ENCODE measurements around the gene ZNF844. TPM values are rescaled to one million over a fixed set of nuclear protein-coding genes. Genes with fewer than 3 reads are reported as not detected.

The ZNF844 gene
- total RNA-seq, 2 donors from 2014 or later, result 4.3 to 6.0 TPM

DNA sequence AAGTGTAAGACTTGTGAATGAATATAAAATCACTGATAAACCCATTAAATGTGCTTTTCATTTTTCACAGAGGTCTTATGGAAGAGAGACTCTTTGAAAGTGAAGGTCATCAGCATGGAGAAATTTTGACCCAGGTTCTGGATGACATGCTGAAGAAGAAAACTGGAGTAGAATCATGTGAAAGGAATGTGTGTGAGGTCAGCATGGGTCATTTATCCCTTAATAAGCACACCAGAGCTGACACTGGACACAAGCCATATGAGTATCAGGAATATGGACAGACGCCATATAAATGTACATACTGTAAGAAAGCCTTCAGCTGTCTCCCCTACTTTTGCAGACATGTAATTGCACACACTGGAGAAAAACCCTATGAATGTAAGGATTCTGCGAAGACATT is 46.6 kb downstream of the ZNF844 start:
- Histone ChIP-seq H3K27ac (no peak overlapping the region), H3K36me3 (replicated peaks in 1 of 2; ENCODE audit: insufficient read depth in 1 of 2, low read depth in 2 of 2) (no peaks in the 10 kb centered on the region), H3K4me3 (no peak overlapping the region), H3K4me1 (no peaks in the 10 kb centered on the region), H3K27me3 (no peaks in the 10 kb centered on the region), H3K9me3 (no peaks in the 10 kb centered on the region)
- no peak for ATAC-seq
- TF ChIP-seq POLR2A (IDR thresholded peaks at IDR 0.05), result no peak
- TF ChIP-seq, protein P1, sequence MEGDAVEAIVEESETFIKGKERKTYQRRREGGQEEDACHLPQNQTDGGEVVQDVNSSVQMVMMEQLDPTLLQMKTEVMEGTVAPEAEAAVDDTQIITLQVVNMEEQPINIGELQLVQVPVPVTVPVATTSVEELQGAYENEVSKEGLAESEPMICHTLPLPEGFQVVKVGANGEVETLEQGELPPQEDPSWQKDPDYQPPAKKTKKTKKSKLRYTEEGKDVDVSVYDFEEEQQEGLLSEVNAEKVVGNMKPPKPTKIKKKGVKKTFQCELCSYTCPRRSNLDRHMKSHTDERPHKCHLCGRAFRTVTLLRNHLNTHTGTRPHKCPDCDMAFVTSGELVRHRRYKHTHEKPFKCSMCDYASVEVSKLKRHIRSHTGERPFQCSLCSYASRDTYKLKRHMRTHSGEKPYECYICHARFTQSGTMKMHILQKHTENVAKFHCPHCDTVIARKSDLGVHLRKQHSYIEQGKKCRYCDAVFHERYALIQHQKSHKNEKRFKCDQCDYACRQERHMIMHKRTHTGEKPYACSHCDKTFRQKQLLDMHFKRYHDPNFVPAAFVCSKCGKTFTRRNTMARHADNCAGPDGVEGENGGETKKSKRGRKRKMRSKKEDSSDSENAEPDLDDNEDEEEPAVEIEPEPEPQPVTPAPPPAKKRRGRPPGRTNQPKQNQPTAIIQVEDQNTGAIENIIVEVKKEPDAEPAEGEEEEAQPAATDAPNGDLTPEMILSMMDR (IDR thresholded peaks at IDR 0.05), result no peak
- intact Hi-C loops (cut with DNase I), result no loop called here
- DNase-seq, result no peak
- 46 to 47% methylated on average over 2 of the region's 2 CpGs for WGBS, 2 donors

DNA sequence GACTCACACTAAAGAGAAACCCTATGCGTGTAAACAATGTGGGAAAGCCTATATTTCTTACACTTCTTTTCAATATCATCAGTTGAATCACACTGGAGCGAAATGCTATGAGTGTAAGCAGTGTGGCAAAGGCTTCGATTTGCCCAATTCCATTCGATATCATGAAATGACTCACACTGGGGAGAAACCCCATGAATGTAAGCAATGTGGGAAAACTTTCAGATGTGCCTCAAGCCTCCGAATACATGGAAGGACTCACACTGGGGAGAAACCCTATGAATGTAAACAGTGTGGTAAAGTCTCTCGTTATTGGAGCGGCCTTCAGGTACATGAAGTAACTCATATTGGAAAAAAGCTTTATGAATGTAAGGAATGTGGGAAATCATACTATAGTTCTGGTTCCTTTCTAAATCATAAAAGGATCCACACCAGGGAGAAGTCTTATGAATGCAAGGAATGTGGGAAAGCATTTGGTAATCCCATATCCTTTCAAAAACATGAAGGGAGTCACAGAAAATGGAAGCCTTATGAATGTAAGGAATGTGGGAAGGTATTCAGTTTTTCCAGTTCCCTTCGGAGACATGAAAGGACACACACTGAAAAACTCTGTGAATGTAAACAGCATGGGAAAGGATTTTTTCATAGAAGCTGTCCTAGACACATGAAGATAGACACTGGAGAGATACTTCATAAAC is 47.6 kb downstream of the ZNF844 start:
- Histone ChIP-seq H3K4me1 (no peaks in the 10 kb centered on the region), H3K9me3 (no peaks in the 10 kb centered on the region), H3K36me3 (replicated peaks in 1 of 2; ENCODE audit: insufficient read depth in 1 of 2, low read depth in 2 of 2) (no peaks in the 10 kb centered on the region), H3K27me3 (no peaks in the 10 kb centered on the region), H3K27ac (no peak overlapping the region), H3K4me3 (no peak overlapping the region)
- TF ChIP-seq, protein P1 (IDR thresholded peaks at IDR 0.05), result no peak
- no peak for TF ChIP-seq POLR2A (IDR thresholded peaks at IDR 0.05)
- WGBS, 2 donors, result 90 to 97% methylated on average over 8 of the region's 8 CpGs
- ATAC-seq (no peak), DNase-seq (no peak)
- intact Hi-C loops (cut with DNase I), result no loop called here

DNA sequence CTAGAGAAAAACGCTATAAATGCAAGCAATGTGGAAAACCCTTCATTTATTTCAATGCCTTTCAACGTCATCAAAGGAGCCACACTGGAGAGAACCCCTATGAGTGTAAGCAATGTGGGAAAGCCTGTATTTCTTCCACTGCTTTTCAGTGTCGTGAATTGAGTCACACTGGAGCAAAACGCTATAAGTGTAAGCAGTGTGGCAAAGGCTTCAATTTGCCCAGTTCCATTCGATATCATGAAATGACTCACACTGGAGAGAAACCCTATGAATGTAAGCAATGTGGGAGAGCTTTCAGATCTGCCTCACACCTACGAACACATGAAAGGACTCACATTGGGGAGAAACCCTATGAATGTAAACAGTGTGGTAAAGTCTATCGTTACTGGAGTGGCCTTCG is 48.2 kb downstream of the ZNF844 start:
- TF ChIP-seq, protein P1 (IDR thresholded peaks at IDR 0.05), result no peak
- no peak for TF ChIP-seq POLR2A (IDR thresholded peaks at IDR 0.05)
- H3K4me3 ChIP-seq, result no peak overlapping the region
- no peaks in the 10 kb centered on the region for H3K27me3 ChIP-seq
- 87 to 90% methylated on average over 8 of the region's 8 CpGs for WGBS, 2 donors
- DNase-seq (no peak), ATAC-seq (no peak)
- no peaks in the 10 kb centered on the region for H3K4me1 ChIP-seq
- H3K27ac ChIP-seq, result no peak overlapping the region
- H3K9me3 ChIP-seq, result no peaks in the 10 kb centered on the region
- intact Hi-C loops (cut with DNase I), result no loop called here
- no peaks in the 10 kb centered on the region for H3K36me3 ChIP-seq (replicated peaks in 1 of 2; ENCODE audit: insufficient read depth in 1 of 2, low read depth in 2 of 2)

DNA sequence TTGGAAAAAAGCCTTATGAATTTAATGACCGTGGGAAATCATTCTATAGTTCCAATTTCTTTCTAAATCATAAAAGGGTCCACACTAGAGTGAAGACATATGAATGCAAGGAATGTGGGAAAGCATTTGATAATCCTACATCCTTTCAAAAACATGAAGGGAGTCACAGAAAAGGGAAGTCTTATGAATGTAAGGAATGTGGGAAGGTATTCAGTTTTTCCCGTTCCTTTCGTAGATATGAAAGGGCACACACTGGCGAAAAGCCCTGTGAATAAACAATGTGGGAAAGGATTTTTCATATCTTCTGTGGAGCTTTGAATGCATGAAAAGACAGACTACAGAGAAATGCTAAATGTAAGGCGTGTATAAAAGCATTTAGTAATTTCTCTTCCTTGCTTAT is 48.6 kb downstream of the ZNF844 start:
- TF ChIP-seq, protein P1 (IDR thresholded peaks at IDR 0.05), result no peak
- TF ChIP-seq POLR2A (IDR thresholded peaks at IDR 0.05), result no peak
- Histone ChIP-seq H3K27me3 (no peaks in the 10 kb centered on the region), H3K27ac (no peak overlapping the region), H3K4me3 (no peak overlapping the region), H3K4me1 (no peaks in the 10 kb centered on the region), H3K9me3 (no peaks in the 10 kb centered on the region), H3K36me3 (replicated peaks in 1 of 2; ENCODE audit: insufficient read depth in 1 of 2, low read depth in 2 of 2) (no peaks in the 10 kb centered on the region)
- ATAC-seq (no peak), DNase-seq (no peak)
- intact Hi-C loops (cut with DNase I), result no loop called here
- 71% methylated on average over 5 of the region's 5 CpGs for WGBS, 2 donors
